Measurements from ENCODE around the gene SPTSSB.

SPTSSB gene

GRCh38 chr3:161369531-161369930 lies 1.8 kb downstream of the SPTSSB start:
- no peaks in the 10 kb centered on the region for H3K36me3 ChIP-seq (ENCODE audit: control insufficient read depth, low read length)
- H3K27me3 ChIP-seq (ENCODE audit: control insufficient read depth, low read length), result peaks cover 35% of the 10 kb centered on the region
- H3K27ac ChIP-seq (ENCODE audit: low read depth, low read length), result no peak overlapping the region

GRCh38 chr3:161366094-161366493 lies 5.2 kb downstream of the SPTSSB start:
- Histone ChIP-seq H3K79me2 (ENCODE audit: control insufficient read depth, low read length) (no peaks in the 10 kb centered on the region), H3K9me3 (ENCODE audit: control insufficient read depth, insufficient read depth, low read length) (no peaks in the 10 kb centered on the region), H3K4me3 (ENCODE audit: low read length) (no peak overlapping the region), H3K36me3 (ENCODE audit: control insufficient read depth, low read length) (no peaks in the 10 kb centered on the region), H3K9me2 (replicated peaks; ENCODE audit: control insufficient read depth, low read length) (no peaks in the 10 kb centered on the region), H3F3A (ENCODE audit: control insufficient read depth, insufficient read depth) (no peaks in the 10 kb centered on the region), H3K4me1 (ENCODE audit: control insufficient read depth, low read length) (no peaks in the 10 kb centered on the region), H3K4me2 (ENCODE audit: low read length) (no peak overlapping the region), H3K27me3 (ENCODE audit: control insufficient read depth, low read length) (peaks cover 9% of the 10 kb centered on the region; the same call in 1 of the 2 replicates), H3K27ac (ENCODE audit: low read depth, low read length) (no peak overlapping the region), H4K20me1 (ENCODE audit: control insufficient read depth, insufficient read depth, low read depth, low read length) (no peaks in the 10 kb centered on the region)
- no peak for TF ChIP-seq EZH2phosphoT487 (IDR thresholded peaks at IDR 0.05; ENCODE audit: borderline replicate concordance, low read length)
- TF ChIP-seq CTCF (IDR thresholded peaks at IDR 0.05; ENCODE audit: low read depth, low read length, poor library complexity, severe bottlenecking), result no peak

More at GRCh38 chr3:161369531-161369930, 1.8 kb downstream of the SPTSSB start:
- H3K9me2 ChIP-seq (replicated peaks; ENCODE audit: control insufficient read depth, low read length), result no peaks in the 10 kb centered on the region
- H3K4me3 ChIP-seq (ENCODE audit: low read length), result no peak overlapping the region
- no peak for TF ChIP-seq CTCF (IDR thresholded peaks at IDR 0.05; ENCODE audit: low read depth, low read length, poor library complexity, severe bottlenecking)
- TF ChIP-seq EZH2phosphoT487 (IDR thresholded peaks at IDR 0.05; ENCODE audit: borderline replicate concordance, low read length), result no peak
- no peaks in the 10 kb centered on the region for H4K20me1 ChIP-seq (ENCODE audit: control insufficient read depth, insufficient read depth, low read depth, low read length)
- peaks cover 6% of the 10 kb centered on the region; the same call in 1 of the 2 replicates for H3K9me3 ChIP-seq (ENCODE audit: control insufficient read depth, insufficient read depth, low read length)
- no peaks in the 10 kb centered on the region for H3K4me1 ChIP-seq (ENCODE audit: control insufficient read depth, low read length)
- no peaks in the 10 kb centered on the region for H3F3A ChIP-seq (ENCODE audit: control insufficient read depth, insufficient read depth)
- H3K79me2 ChIP-seq (ENCODE audit: control insufficient read depth, low read length), result no peaks in the 10 kb centered on the region; the same call in 1 of the 2 replicates
- no peak overlapping the region for H3K4me2 ChIP-seq (ENCODE audit: low read length)

- H3K79me2 ChIP-seq (ENCODE audit: control insufficient read depth, low read length), result no peaks in the 10 kb centered on the region
- H3K27me3 ChIP-seq (ENCODE audit: control insufficient read depth, low read length), result no peaks in the 10 kb centered on the region; the same call in 1 of the 2 replicates
- no peak for TF ChIP-seq CTCF (IDR thresholded peaks at IDR 0.05; ENCODE audit: low read depth, low read length, poor library complexity, severe bottlenecking)
- TF ChIP-seq EZH2phosphoT487 (IDR thresholded peaks at IDR 0.05; ENCODE audit: borderline replicate concordance, low read length), result no peak
- no peaks in the 10 kb centered on the region for H3K36me3 ChIP-seq (ENCODE audit: control insufficient read depth, low read length)
- H3K27ac ChIP-seq (ENCODE audit: low read depth, low read length), result no peak overlapping the region
- no peak overlapping the region for H3K4me2 ChIP-seq (ENCODE audit: low read length)
- no peaks in the 10 kb centered on the region for H3F3A ChIP-seq (ENCODE audit: control insufficient read depth, insufficient read depth)
- H4K20me1 ChIP-seq (ENCODE audit: control insufficient read depth, insufficient read depth, low read depth, low read length), result no peaks in the 10 kb centered on the region
- no peaks in the 10 kb centered on the region for H3K9me2 ChIP-seq (replicated peaks; ENCODE audit: control insufficient read depth, low read length)
- no peaks in the 10 kb centered on the region for H3K4me1 ChIP-seq (ENCODE audit: control insufficient read depth, low read length)
- H3K4me3 ChIP-seq (ENCODE audit: low read length), result no peak overlapping the region
- H3K9me3 ChIP-seq (ENCODE audit: control insufficient read depth, insufficient read depth, low read length), result no peaks in the 10 kb centered on the region
These were observed 12.8 kb downstream of the SPTSSB start for GRCh38 chr3:161358488-161358887.

Measured in DOHH2 (cell line).